ENCODE measurements around the gene C19orf25.

Gene C19orf25

DNA sequence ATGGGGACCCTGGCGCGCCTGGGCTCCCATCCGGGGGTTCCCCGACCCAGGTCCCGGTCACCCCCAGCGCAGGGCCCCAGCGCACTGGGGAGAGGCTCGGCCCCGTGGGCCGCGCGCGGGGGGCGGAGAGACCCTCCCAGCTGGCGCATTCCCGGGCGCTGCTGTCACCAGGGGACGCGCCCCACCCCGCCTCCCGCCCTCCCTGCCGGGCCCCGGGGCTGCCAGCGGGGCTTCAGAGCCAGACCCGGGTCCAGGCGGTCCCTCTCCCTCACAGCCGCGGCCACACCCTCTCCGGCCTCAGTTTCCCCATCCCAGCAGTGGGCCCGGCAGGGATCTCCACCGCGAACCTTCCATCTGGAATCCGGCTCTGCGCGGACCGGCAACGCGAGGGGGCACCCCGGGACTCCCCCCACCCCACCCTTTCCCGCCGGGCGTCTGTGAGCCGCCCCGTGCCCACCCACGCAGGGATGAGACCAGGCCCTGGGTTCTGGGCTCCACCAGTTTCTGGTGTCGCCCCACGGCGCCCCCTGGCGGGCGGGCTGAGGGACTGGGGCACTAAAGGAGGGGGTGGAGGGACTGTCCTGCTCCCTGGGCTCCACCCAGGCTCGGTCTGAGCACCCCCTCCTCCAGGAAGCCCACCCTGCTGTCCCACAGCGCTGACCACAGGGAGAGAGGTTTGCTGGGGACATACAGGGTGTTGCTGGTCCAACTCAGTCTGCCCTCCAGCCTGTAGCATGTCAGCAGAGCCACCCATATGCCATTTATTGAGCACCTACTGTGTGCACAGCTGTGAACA lies 34.7 kb upstream of the C19orf25 start:
- H3K4me3 ChIP-seq (ENCODE audit: low read length) = peak overlapping the region; percentile 38
- no peak for DNase-seq (ENCODE audit: low read depth, low spot score)

DNA sequence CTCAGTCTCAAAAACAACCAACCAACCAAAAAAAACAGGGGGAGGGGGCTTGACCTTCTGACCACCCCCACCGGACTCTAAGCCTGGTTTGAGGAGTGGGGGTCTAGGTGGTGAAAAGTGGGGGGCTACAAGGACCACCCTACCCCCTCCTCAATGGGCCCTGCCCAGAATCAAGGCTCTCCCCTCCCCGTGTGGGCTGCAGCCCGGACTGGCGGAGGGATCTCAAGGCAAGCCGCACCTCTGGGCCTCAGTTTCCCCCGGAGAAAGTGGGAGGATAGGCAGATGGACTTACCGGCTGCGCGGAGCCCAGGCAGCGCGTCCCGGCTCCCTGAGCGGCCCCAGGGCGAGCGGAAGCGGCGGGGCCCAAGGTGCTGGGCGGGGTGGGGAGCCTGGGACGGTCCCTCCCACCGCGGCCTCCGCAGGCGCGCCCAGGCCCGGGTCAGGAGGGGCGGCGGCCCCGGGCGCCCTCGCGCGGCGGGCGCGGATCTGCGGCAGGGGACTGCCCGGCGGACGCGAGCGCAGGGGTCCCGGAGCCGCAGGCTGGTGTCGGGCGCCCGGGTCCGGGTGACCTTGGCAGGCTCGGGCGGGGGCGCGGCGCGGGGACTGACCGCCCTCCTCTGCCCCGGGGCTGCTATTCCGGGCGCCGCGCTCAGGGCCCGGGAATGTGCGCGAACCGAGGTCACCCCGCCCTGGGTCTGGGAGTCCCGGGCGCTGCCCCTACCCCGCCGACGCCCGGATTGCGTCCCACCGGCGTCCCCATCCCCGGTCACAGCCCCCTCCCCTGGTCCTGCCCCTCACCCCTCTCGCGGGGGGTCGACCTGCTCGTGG lies 33.9 kb upstream of the C19orf25 start, which contains the start of gene ADAMTSL5:
ADAMTSL5 (minus strand) TSS at position 349 of the 828 bp plus-strand sequence. CDS start 2,076 bp downstream, outside the sequence.
- DNase-seq (ENCODE audit: low read depth, low spot score) = peak; percentile 51

DNA sequence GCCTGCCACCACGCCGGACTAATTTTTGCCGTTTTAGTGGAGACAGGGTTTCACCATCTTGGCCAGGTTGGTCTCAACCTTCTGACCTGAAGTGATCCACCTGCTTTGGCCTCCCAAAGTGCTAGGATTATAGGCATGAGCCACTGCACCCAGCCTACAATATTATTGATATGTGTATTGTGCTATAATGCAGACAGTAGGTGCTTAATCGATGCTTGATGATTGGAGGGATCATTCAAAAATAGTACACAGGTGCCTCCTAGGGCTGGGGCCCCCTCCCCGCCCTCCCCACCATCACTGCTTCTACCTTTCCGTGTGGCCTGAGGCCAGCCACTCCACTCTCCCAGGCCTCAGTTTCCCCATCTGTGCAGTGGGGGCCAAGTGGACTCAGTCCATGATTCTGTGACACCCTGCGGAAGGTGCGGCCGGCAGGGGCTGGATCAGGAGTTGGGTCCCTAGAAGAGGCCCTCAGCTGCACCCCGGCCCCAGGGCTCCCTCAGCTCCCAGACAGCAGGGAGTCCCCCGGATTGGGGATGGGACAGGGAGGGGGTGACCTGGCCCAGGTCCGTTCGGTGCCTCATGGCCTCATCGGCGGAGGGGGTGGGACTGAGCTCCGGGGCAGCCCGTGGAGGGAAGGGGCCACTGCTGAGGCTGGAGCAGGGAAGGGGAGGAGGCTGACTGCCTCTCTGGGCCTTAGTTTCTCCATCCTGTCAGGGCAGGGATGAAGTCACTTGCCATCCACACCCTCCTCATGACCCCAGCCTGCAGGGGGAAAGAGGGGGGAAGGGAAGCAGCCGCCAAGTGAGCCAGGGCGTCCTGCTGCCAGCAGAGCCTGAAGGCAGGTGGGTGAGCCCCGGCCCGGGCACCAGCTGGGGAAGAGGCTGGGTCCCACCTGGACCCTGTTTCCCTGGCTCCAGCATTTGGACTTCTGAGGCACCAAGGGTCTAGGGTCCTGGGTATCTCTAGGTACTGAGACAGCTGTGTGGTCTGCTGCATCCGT lies 32.6 kb upstream of the C19orf25 start:
- H3K4me3 ChIP-seq (ENCODE audit: low read length) = peak overlapping the region; percentile 57
- DNase-seq (ENCODE audit: low read depth, low spot score) = no peak

More for the DNA sequence above, 33.9 kb upstream of the C19orf25 start, which contains the start of gene ADAMTSL5:
- H3K4me3 ChIP-seq (ENCODE audit: low read length) = peak within 1 kb of the TSS; percentile 57

DNA sequence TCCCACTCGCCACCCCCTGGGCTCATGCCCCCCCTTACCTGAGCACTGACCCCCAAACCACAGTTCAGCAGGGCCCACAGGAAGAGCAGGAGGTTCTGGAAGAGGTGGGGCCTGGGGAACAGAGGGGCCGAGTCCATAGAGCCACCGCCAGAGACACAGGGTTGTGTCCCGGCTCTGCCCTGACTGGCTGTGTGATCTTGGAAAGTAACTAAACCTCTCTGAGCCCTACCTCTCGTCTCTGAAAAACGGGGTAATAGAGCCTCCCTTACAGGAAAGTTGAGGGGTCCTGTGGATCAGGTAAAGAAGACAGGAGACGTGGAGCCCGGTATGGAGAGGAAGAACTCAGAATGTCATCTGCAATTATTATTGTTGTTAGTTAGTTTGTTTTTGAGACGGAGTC lies 31.8 kb upstream of the C19orf25 start:
- H3K4me3 ChIP-seq (ENCODE audit: low read length) = no peak overlapping the region
- DNase-seq (ENCODE audit: low read depth, low spot score) = no peak

DNA sequence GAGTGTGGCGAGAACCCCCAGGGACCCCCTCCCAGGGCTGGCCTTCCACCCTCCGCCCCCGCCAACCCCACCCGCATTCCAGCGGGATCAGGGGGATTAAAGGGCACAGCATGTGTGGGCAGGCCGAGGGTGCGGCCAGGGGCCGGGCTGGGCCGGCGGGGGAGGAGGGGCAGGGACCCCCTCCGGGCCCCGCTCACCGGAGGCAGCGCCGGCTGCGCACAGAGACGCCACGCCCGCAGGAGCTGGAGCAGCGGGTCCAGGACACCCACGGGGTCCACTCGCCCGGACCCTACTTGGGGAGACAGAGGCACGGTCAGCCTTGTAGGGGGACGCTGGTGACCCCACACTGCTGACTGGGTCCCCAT lies 31.4 kb upstream of the C19orf25 start:
- H3K4me3 ChIP-seq (ENCODE audit: low read length) = no peak overlapping the region
- DNase-seq (ENCODE audit: low read depth, low spot score) = no peak

DNA sequence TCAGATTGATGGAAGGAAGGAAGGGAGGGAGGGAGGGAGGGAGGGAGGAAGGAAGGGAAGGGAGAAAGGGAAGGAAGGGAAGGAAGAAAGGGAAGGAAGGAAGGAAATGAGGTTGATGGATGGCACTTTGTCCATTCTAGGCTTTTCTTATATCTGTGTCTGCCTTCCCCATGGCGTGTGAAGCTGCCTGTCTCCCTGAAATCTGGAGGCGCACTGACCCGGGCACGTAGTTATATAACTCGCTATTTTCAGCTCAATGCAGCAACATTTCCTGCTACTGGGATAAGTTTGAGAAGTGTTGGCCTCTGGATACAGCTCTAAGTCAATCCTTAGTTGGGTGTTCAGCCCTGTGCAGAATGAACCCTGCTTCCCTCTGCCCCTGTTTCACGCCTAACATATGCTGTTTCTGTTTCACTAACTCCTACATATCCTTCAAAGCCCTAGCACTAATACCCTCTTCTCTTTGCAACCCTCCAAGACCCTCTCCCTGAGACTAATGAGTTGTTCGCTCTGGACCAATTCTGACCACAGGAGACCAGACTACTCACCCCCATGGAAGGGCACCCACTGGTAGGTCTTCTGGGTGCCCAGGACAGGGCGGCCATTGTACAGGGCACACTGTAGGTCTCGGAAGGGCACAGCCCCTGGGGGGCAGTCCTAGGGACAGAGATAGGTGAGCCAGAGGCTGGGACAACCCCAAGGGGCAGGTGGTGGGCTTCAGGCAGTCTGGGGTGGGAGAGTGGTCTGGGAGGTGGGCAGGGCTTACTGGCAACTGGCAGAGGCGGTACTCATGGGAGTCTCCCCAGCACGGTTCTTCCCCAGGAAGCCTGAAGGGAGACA lies 30.8 kb upstream of the C19orf25 start:
- H3K4me3 ChIP-seq (ENCODE audit: low read length) = no peak overlapping the region
- DNase-seq (ENCODE audit: low read depth, low spot score) = no peak

DNA sequence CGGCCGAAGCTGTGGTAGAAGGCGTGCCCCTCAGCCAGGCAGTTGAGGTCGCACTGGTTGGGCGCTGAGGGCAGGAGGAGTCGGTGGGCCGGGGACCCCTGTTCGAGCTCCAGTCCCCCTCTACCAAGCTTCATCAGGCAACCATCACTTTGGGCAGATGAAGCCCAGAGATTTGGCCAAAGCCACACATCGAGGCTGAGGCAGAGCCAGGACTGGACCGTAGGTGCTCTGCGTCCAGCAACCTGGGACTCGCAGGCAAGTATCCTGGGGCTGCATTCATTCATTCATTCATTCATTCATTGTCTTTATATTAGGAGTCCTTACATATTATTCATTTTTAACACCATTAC lies 29.5 kb upstream of the C19orf25 start:
- DNase-seq (ENCODE audit: low read depth, low spot score) = no peak
- peak overlapping the region; percentile 46 for H3K4me3 ChIP-seq (ENCODE audit: low read length)

DNA sequence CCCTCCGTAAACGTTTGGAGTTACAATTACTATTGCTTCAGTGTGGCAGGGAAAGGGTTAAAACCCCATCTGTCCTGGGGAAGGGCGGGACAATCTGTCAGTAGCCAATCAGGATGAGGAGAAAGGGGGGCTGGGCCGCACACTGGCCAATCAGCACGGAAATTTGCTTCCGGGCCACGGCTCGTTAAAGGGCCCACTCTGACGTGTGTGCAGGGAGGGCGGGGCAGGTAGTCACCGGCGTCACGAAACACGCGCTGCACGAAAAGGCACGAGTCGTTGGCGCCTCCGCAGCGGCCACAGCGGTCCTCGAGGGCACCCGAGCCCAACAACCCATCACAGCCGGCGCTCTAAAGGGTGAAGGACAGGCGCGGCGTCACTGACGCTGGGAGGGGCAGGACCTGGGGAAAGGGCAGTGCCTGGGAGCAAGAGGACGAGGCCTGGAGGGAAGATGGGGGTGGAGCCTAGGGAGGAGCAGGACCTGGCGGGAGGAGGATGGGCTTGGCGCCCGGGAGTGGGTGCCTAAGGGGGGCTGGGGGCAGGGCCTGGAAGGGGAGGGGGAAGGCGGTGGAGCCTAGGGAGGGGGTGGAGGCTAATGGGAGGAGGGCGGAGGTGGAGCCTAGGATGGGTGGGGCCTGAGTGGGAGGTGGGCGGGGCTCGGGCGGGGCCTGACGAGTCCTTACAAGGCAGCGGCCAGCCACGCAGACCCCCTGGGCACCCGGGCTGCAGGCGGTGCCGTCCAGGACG lies 28.9 kb upstream of the C19orf25 start:
- peak; percentile 95 for DNase-seq (ENCODE audit: low read depth, low spot score)
- H3K4me3 ChIP-seq (ENCODE audit: low read length) = peak overlapping the region; percentile 60

DNA sequence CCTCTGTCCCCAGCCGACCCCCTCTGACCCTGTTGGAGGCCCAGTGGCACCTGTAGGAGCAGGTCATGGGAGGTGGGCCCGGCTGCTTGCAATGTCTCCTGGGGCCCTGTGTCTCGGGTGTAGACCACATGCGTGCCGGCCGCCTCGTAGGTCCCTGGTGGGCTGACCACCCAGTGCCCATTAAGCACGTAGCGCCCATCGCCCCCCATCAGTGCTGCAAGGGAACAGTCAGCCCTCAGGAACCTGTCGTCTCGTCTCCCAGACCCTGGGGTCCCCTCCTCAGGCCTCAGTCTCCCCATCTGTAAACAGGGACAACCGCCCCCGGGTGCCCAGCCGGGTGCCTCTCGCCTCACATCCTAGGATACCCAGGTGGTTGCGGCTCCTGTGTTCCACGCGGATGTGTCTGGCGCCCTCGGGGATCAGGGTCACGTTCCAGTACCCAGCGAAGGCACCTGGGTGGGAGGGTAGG lies 28.2 kb upstream of the C19orf25 start:
- no peak for DNase-seq (ENCODE audit: low read depth, low spot score)
- H3K4me3 ChIP-seq (ENCODE audit: low read length) = peak overlapping the region; percentile 27

DNA sequence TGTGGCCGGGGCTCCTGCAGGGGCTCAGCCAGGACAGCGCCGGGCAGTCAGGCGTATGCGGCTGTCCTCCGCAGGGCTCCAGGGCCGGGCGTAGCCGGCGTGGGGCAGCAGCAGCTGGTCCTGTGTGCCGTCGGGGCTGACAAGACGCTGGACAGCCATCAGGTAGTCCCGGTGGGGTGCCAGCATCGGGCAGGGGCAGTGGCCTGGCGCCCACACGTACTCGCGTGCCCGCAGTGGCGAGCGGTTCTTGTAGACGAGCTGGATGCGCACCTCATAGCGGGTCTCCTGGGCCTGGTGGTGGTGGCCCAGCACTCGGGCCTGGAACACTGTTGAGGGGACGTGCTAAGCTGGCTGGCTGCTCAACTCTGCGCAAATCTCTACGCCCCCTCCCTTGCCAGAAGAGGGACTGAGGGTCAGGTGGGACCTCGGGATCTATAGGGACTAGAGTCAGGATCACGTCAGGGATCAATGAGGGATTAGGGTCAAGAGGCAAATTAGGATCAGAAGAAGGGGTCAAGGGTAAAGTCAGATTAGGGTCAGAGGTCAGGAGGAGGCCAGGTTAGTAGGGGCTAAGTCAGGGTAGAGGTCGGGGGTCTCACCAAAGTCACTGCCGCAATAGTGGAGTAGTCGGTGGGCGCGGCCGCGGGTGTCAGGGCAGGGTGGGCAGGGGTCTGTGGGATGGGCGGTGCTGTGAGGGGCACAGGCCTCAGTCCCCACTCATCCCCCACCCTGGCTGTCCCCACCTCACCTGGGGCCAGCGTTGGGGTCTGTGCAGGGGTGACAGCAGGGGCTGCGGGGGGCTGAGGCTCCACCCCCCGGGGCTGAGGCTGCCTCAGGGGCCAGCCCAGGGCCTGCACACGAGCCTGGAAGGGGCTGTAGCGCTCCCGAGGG lies 27.2 kb upstream of the C19orf25 start:
- DNase-seq (ENCODE audit: low read depth, low spot score) = no peak
- H3K4me3 ChIP-seq (ENCODE audit: low read length) = no peak overlapping the region

DNA sequence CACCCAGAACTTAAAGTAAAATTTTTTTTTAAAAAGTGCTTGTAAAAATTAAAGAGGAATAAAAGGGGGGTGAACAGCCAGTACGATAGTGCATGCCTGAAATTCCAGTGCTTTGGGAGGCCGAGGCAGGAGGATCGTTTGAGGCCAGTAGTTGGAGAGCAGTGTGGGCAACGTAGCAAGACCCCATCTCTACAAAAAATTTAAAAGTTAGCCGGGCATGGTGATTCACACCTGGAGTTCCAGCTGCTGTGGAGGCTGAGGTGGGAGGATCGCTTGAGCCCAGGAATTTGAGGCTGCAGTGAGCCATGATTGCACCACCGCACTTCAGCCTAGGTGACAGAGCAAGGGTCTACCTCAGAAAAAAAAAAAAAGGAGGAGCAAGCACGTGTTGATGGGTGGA lies 26.0 kb upstream of the C19orf25 start:
- H3K4me3 ChIP-seq (ENCODE audit: low read length) = no peak overlapping the region
- no peak for DNase-seq (ENCODE audit: low read depth, low spot score)

DNA sequence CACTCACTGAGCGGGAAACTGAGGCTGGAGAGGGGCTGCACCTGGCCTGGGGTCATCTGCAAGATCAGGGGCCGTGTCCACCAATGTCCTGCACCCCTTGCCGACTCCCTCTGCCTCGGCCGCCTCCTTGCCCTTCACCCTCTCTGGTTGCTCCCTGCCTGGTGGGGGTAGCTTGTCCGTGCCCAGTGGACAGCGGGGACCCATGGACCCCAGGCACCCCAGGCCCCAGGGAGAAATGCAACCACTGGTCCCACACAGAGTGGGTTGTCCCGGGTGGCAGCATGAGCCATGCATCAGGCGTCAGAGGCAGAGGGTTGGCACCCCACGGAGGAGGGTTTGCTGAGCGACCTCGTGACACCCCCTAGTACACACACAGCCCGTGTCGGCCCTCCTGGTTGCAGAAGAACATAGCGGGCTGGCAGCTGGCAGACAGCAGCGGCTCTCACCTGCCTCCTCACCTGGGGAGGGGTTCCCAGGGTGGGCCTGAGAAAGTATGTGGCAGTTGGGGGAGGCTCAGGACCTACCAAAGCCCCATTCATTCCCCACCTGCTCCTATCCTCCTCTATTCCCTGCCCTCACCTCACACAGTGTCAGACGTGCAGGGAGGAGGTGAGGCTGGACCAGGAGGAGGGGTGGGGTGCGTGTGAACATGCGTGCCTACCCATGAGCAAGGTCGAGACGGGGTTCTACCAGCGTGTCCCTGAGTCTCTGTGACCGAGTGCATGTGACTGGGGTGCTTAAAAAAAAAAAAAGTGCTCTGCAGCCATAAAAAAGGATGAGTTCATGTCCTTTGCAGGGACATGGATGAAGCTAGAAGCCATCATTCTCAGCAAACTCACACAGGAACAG lies 25.1 kb upstream of the C19orf25 start:
- no peak overlapping the region for H3K4me3 ChIP-seq (ENCODE audit: low read length)
- DNase-seq (ENCODE audit: low read depth, low spot score) = no peak

DNA sequence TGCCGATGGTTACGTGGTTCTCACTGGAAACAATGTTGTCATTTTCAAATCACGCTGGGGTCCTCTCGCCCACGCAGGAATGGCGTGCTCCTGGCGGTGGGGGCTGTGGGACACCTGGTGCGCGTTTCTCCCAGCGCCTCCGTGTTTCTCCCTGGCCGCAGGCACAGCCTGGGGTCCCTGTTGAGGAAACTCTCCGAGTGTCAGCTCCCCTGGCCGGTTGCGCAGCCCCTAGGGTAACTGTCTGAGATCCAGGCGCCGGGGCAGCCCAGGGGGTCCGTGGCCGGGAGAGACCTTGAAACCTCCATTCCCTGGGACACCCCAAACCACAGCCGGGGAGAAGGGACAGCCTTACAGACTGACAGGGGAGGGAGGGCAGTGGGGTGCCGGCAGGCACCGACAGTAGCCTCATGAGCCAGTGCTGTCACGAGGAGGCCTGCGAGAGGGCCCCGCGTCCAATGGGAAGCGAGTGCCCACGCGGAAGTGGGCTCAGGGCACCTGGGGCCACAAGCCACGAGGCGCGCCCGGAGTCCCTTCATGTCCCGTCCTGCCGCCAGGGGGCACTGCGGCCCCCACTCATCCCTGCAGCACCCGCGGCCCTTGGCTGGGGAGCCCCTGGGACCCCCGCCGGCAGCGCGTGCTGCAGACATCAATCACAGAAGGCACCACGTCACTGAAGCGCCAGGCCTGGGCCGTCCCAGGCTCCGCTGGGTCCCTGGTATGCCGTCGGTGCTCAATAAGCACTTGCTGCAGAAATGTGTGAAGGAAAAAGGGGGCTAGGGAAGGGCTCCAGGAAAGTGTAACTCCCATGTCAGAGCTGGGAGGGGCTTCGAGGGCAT lies 24.3 kb upstream of the C19orf25 start:
- H3K4me3 ChIP-seq (ENCODE audit: low read length) = no peak overlapping the region; the same call in 1 of the 2 replicates
- peak; percentile 42 for DNase-seq (ENCODE audit: low read depth, low spot score)

DNA sequence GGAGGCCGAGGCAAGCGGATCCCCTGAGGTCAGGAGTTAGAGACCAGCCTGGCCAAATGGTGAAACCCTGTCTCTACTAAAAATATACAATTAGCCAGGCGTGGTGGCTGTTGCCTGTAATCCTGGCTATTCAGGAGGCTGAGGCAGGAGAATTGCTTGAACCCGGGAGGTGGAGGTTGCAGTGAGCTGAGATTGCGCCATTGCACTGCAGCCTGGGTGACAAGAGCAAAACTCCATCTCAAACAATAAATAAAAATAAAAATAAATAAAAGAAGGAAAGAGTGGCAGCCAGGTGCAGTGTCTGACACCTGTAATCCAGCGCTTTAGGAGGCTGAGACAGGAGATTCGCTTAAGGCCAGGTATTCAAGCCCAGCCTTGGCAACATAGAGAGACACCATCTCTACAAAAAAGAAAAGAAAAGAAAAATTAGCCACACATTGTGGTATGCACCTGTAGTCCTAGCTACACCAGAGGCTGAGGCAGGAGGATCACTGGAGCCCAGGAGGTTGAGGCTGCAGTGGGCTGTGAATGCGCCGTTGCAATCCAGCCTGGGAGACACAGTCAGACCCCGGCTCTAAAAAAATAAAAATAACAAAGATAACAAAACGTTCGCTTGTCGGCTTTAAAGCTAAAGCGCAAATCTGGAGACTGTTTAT lies 23.5 kb upstream of the C19orf25 start:
- DNase-seq (ENCODE audit: low read depth, low spot score) = no peak
- H3K4me3 ChIP-seq (ENCODE audit: low read length) = no peak overlapping the region
